OCI-LY7 (cell line): ENCODE measurements around the gene SV2C. TPM values are rescaled to one million over a fixed set of nuclear protein-coding genes. Genes with fewer than 3 reads are reported as not detected.

Experiments
- BruUV-seq: library from RNA; stranded (reverse); fragments of 400-500 nt; replicated peaks from 2 replicates; lab custom pipeline; 2021; lab: Mats Ljungman, UMichigan
- CTCF ChIA-PET: fragments of 300-600 bp; sonication (Branson Sonifier 250); formaldehyde crosslinking; loops from one replicate; lab custom pipeline; 2022; ENCODE audit warnings: antibody characterized with exemption; ENCODE audit not compliant: unreplicated experiment; lab: Charles Lee
- POLR2A ChIA-PET: fragments of 300-600 bp; sonication (Branson Sonifier 250); formaldehyde crosslinking; loops from one replicate; lab custom pipeline; 2022; ENCODE audit warnings: antibody characterized with exemption; lab: Charles Lee
- DNase-seq: peaks from one replicate; pipeline ENCODE4 v3.0.0-alpha.2; 2015; ENCODE audit warnings: low spot score
- H2AFZ ChIP-seq: fragments of 200-600 bp; sonication (generic), shearing (Covaris generic); 2 replicates; pipeline ENCODE4 v1.6.1; 2014; ENCODE audit warnings: mild to moderate bottlenecking, antibody characterized with exemption, low read length, moderate library complexity
- H3K27ac ChIP-seq: fragments of 200-600 bp; sonication (generic); 2 replicates; pipeline ENCODE4 v1.5.1; 2014; ENCODE audit warnings: mixed run types, low read depth, mild to moderate bottlenecking, moderate library complexity, low read length, inconsistent platforms; ENCODE audit not compliant: poor library complexity, severe bottlenecking
- H3K36me3 ChIP-seq: fragments of 200-600 bp; sonication (generic); 2 replicates; pipeline ENCODE4 v1.6.1; 2014; ENCODE audit warnings: mild to moderate bottlenecking, antibody characterized with exemption, low read length, moderate library complexity, mixed read lengths; ENCODE audit not compliant: insufficient read depth
- H3K4me1 ChIP-seq: fragments of 200-600 bp; sonication (generic); 2 replicates; pipeline ENCODE4 v1.5.1; 2014; ENCODE audit warnings: mild to moderate bottlenecking, low read length; ENCODE audit not compliant: insufficient read depth, poor library complexity, severe bottlenecking
- H3K4me2 ChIP-seq: fragments of 200-600 bp; sonication (generic); 2 replicates; pipeline ENCODE4 v1.6.1; 2014; ENCODE audit warnings: mild to moderate bottlenecking, low read length
- H3K4me3 ChIP-seq: fragments of 200-600 bp; sonication (generic); 2 replicates; pipeline ENCODE4 v1.5.1; 2014; ENCODE audit warnings: mild to moderate bottlenecking, low read depth, low read length; ENCODE audit not compliant: poor library complexity, severe bottlenecking
- H3K79me2 ChIP-seq: fragments of 200-600 bp; sonication (generic); 2 replicates; pipeline ENCODE4 v1.6.1; 2016; ENCODE audit warnings: low read depth, mild to moderate bottlenecking, low read length, moderate library complexity, mixed read lengths; ENCODE audit not compliant: insufficient read depth
- H3K9me2 ChIP-seq: fragments of 200-600 bp; sonication (generic); 2 replicates; pipeline ENCODE4 v1.6.1; 2016; ENCODE audit warnings: mild to moderate bottlenecking, low read length, mixed read lengths; ENCODE audit not compliant: insufficient read depth
- H3K9me3 ChIP-seq: fragments of 200-600 bp; sonication (generic); 2 replicates; pipeline ENCODE4 v1.6.1; 2014; ENCODE audit warnings: mild to moderate bottlenecking, mixed run types, low read length, mixed read lengths
- H4K20me1 ChIP-seq: fragments of 200-600 bp; sonication (generic); 2 replicates; pipeline ENCODE4 v1.6.1; 2014; ENCODE audit warnings: mild to moderate bottlenecking, antibody characterized with exemption, low read length, moderate library complexity, mixed read lengths; ENCODE audit not compliant: insufficient read depth
- CTCF ChIP-seq: fragments of 200-600 bp; sonication (generic); conservative IDR thresholded peaks from 2 replicates; pipeline ENCODE4 v1.5.1; 2014; ENCODE audit warnings: mild to moderate bottlenecking, antibody characterized with exemption, low read length, moderate library complexity, mixed read lengths
- EZH2phosphoT487 ChIP-seq: fragments of 200-600 bp; sonication (generic); IDR thresholded peaks from 2 replicates; pipeline ENCODE4 v1.6.1; 2018; ENCODE audit warnings: low read depth, borderline replicate concordance, mild to moderate bottlenecking, mixed run types, antibody characterized with exemption, low read length, moderate library complexity, mixed read lengths
- intact Hi-C: fragments of 100-400 bp; cut with micrococcal nuclease; formaldehyde crosslinking; loops from one replicate; pipeline ENCODE4 v1.10.0; 2022; ENCODE audit not compliant: unreplicated experiment
- total RNA-seq, 2 experiments: library from RNA; depleted of rRNA in 1 of 2; stranded (reverse); fragments of >200 nt in 1 of 2; shearing (Covaris generic) in 1 of 2; gene quantifications; 2 replicates each; pipeline ENCODE4 v1.2.3, GENCODE V29; 2014 to 2022

The SV2C gene
- total RNA-seq, 2 experiments from 2014 or later = not detected

- Histone ChIP-seq H3K4me3 (no peak overlapping the region), H3K79me2 (no peaks in the 10 kb centered on the region), H4K20me1 (no peaks in the 10 kb centered on the region), H2AFZ (no peak overlapping the region), H3K9me3 (no peaks in the 10 kb centered on the region), H3K36me3 (no peaks in the 10 kb centered on the region), H3K4me2 (no peak overlapping the region), H3K9me2 (no peaks in the 10 kb centered on the region), H3K27ac (no peak overlapping the region), H3K4me1 (no peaks in the 10 kb centered on the region)
- no peak for DNase-seq
- no TSS peak for BruUV-seq
- CTCF ChIA-PET = no interaction called here
- TF ChIP-seq CTCF (no peak), EZH2phosphoT487 (no peak)
- intact Hi-C loops = no loop called here
- POLR2A ChIA-PET = interaction anchor here (0.6 kb wide), 1 partner anchor 29 kb away, joined by 3 read pairs; no protein-coding TSS in a partner anchor
These were observed 80.0 kb downstream of the SV2C start for GRCh38 chr5:76163111-76163628.

- Histone ChIP-seq H3K9me2 (no peaks in the 10 kb centered on the region), H4K20me1 (no peaks in the 10 kb centered on the region), H3K27ac (no peak overlapping the region), H3K36me3 (no peaks in the 10 kb centered on the region), H2AFZ (no peak overlapping the region), H3K4me3 (no peak overlapping the region), H3K9me3 (no peaks in the 10 kb centered on the region), H3K4me1 (no peaks in the 10 kb centered on the region), H3K4me2 (no peak overlapping the region), H3K79me2 (no peaks in the 10 kb centered on the region)
- no peak for DNase-seq
- intact Hi-C loops = no loop called here
- TF ChIP-seq CTCF = no peak
- no peak for TF ChIP-seq EZH2phosphoT487
- BruUV-seq = no TSS peak
- CTCF ChIA-PET = no interaction called here
- POLR2A ChIA-PET = no interaction called here
These were observed 81.8 kb downstream of the SV2C start for GRCh38 chr5:76165029-76165428.

- no TSS peak for BruUV-seq
- H3K36me3 ChIP-seq = no peaks in the 10 kb centered on the region
- no peaks in the 10 kb centered on the region for H4K20me1 ChIP-seq
These were observed 82.7 kb downstream of the SV2C start for GRCh38 chr5:76165711-76166374.

More at GRCh38 chr5:76165711-76166374, 82.7 kb downstream of the SV2C start:
- no peaks in the 10 kb centered on the region for H3K9me3 ChIP-seq
- H3K79me2 ChIP-seq = no peaks in the 10 kb centered on the region
- no peak overlapping the region for H3K27ac ChIP-seq
- ChIA-PET POLR2A (interaction anchor here (0.6 to 1.6 kb wide), 4 partner anchors 9 to 929 kb away, joined by 3 to 9 read pairs (median 3); partner anchors contain the start of gene ANKRD31), CTCF (interaction anchor here (1.3 kb wide), 1 partner anchor 19 kb away, joined by 6 read pairs; no protein-coding TSS in a partner anchor)
- H3K4me2 ChIP-seq = no peak overlapping the region
- H3K9me2 ChIP-seq = no peaks in the 10 kb centered on the region
- no peak overlapping the region for H3K4me3 ChIP-seq
- TF ChIP-seq CTCF (no peak), EZH2phosphoT487 (no peak)
- no peak for DNase-seq
- no peaks in the 10 kb centered on the region for H3K4me1 ChIP-seq
- intact Hi-C loops = no loop called here
- no peak overlapping the region for H2AFZ ChIP-seq
